Vagina (tissue), 2 donors: Measurements from ENCODE around the gene MS4A6E.

ENCODE experiments used
- CTCF ChIP-seq, 3 experiments: fragments of 450-650 bp in 2 of 3; fragments of 200-600 bp in 1 of 3; sonication (generic) in 1 of 3; IDR thresholded peaks; one replicate each; pipeline ENCODE4 v1.5.1; 2017 to 2019; ENCODE audit warnings: antibody characterized with exemption in 3 of 3, mild to moderate bottlenecking in 2 of 3, moderate library complexity in 2 of 3
- POLR2A ChIP-seq, 2 donors: fragments of 450-650 bp; IDR thresholded peaks; one replicate each; pipeline ENCODE4 v1.6.1; 2017; ENCODE audit warnings: antibody characterized with exemption in 2 of 2, mild to moderate bottlenecking in 2 of 2, moderate library complexity in 2 of 2

GRCh38 chr11:60343094-60343704 lies 16.1 kb downstream of the MS4A6E start:
- TF ChIP-seq CTCF (IDR thresholded peaks at IDR 0.05) (no peak), POLR2A (IDR thresholded peaks at IDR 0.05) (no peak)
